Measurements from ENCODE around the gene GLIS2. TPM values are rescaled to one million over a fixed set of nuclear protein-coding genes. Genes with fewer than 3 reads are reported as not detected.

Gene GLIS2
- total RNA-seq, 1 experiment from 2014 or later: 0.46 TPM

GRCh38 chr16:4319454-4320421, 3.9 kb downstream of the GLIS2 start:
- DNase-seq (ENCODE audit: low read depth): peak; percentile 61

- DNase-seq (ENCODE audit: low read depth): no peak
Observed at GRCh38 chr16:4320571-4321137, 4.8 kb downstream of the GLIS2 start.

- no peak for DNase-seq (ENCODE audit: low read depth)
Observed at GRCh38 chr16:4321286-4322120, 5.6 kb downstream of the GLIS2 start.

GRCh38 chr16:4322121-4323052, 6.5 kb downstream of the GLIS2 start:
- no peak for DNase-seq (ENCODE audit: low read depth)

- DNase-seq (ENCODE audit: low read depth): no peak
Observed at GRCh38 chr16:4323071-4323844, 7.4 kb downstream of the GLIS2 start.

GRCh38 chr16:4323845-4324488, 8.1 kb downstream of the GLIS2 start:
- peak; percentile 54 for DNase-seq (ENCODE audit: low read depth)

- DNase-seq (ENCODE audit: low read depth): no peak
Observed at GRCh38 chr16:4324492-4325252, 8.8 kb downstream of the GLIS2 start.

GRCh38 chr16:4325253-4325758, 9.4 kb downstream of the GLIS2 start:
- no peak for DNase-seq (ENCODE audit: low read depth)

- DNase-seq (ENCODE audit: low read depth): no peak
Observed at GRCh38 chr16:4327386-4328045, 11.6 kb downstream of the GLIS2 start.

GRCh38 chr16:4328046-4328781, 12.3 kb downstream of the GLIS2 start:
- peak; percentile 76 for DNase-seq (ENCODE audit: low read depth)

GRCh38 chr16:4328782-4329775, 13.2 kb downstream of the GLIS2 start:
- DNase-seq (ENCODE audit: low read depth): no peak

GRCh38 chr16:4330277-4330874, 14.5 kb downstream of the GLIS2 start:
- peak; percentile 72 for DNase-seq (ENCODE audit: low read depth)

- DNase-seq (ENCODE audit: low read depth): no peak
Observed at GRCh38 chr16:4332083-4332482, 16.2 kb downstream of the GLIS2 start.

GRCh38 chr16:4332623-4333307, 16.9 kb downstream of the GLIS2 start:
- no peak for DNase-seq (ENCODE audit: low read depth)

- no peak for DNase-seq (ENCODE audit: low read depth)
Observed at GRCh38 chr16:4333308-4333638, 17.4 kb downstream of the GLIS2 start.
